ENCODE results near the gene ADAMTS18.
A peak's percentile ranks its signal among the peaks of the same experiment; 100 is the strongest.

Gene ADAMTS18

GRCh38 chr16:77328768-77329167, 106.1 kb downstream of the ADAMTS18 start:
- no peak for DNase-seq (ENCODE audit: low spot score)

- DNase-seq (ENCODE audit: low spot score): no peak
Measured at GRCh38 chr16:77328274-77328673, 106.6 kb downstream of the ADAMTS18 start.

GRCh38 chr16:77327717-77328116, 107.1 kb downstream of the ADAMTS18 start:
- DNase-seq (ENCODE audit: low spot score): no peak

DNA sequence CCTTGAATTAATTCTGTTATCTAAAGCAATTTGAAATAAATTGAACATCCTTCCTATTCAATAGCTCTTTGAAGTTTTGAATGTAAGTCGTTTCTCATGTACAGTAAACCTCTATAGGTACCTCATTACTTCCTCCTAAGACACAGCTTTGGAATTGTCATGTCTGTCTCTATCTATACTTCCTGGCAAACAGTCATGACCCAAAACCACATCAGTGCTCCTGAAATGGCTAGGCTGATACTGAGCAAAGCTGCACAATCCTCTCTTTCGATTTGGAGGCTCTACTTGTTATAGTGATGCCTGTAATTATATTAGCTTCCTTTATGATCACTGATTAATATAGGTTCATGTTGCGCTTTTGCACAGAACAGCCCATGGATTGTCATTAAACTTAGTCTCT, 110.1 kb downstream of the ADAMTS18 start:
- DNase-seq (ENCODE audit: low spot score): no peak

DNA sequence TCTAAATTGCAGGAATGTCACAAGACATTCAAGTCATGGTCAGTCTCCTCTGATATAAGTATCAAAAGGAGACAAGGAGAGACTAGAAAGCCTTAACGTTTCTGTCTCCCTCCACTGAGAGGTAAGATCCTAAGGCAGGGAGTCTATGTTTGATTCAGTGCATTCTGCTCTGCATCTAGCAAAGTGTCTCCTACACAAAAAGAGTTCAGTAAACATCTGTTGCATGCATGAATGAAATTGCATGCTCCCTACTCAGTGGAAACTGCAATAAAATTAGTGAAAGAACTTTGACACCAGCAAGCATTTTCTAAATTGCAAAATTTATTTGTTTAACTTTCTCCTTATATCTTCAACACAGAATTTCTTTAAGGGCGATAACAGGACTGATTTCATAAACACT, 111.1 kb downstream of the ADAMTS18 start:
- DNase-seq (ENCODE audit: low spot score): no peak

- no peak for DNase-seq (ENCODE audit: low spot score)
Measured at GRCh38 chr16:77322757-77323156, 112.1 kb downstream of the ADAMTS18 start.

DNA sequence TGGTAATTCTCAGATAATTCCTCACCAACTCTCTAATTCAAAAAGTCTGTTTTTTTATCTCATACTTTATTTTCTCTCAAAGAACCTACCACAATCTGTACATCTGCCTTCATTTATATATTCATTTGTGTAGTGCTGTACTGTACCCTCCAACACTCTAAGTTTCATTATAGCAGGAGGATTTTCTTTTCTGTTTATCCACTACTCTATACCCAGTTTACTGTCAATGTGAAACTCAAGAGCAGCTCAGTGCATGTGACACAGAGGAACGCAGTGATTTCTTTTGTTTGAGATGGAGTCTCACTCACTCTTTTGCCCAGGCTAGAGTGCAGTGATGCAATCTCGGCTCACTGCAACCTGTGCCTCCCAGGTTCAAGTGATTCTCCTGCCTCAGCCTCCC, 117.8 kb downstream of the ADAMTS18 start:
- DNase-seq (ENCODE audit: low spot score): no peak

GRCh38 chr16:77310877-77311276, 124.0 kb downstream of the ADAMTS18 start:
- no peak for DNase-seq (ENCODE audit: low spot score)

DNA sequence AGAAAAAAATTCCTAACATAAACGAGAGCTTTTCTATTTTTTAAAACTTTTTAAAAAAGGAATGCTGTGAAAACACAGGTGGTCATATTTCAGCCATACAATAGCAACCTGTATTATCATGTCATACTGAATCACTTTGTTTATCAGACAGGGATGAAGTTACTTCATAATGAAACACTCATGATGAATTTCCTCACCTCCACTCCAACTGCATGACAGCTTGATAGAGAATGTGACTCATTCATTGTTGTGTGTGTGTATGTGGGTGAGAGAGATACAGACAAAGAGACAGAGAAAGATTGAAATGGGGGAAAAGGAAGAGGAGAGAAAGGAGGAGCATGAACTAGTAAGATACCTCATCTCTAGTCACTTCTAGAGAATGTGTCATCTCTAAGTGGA, 126.7 kb downstream of the ADAMTS18 start:
- DNase-seq (ENCODE audit: low spot score): peak; percentile 98

DNA sequence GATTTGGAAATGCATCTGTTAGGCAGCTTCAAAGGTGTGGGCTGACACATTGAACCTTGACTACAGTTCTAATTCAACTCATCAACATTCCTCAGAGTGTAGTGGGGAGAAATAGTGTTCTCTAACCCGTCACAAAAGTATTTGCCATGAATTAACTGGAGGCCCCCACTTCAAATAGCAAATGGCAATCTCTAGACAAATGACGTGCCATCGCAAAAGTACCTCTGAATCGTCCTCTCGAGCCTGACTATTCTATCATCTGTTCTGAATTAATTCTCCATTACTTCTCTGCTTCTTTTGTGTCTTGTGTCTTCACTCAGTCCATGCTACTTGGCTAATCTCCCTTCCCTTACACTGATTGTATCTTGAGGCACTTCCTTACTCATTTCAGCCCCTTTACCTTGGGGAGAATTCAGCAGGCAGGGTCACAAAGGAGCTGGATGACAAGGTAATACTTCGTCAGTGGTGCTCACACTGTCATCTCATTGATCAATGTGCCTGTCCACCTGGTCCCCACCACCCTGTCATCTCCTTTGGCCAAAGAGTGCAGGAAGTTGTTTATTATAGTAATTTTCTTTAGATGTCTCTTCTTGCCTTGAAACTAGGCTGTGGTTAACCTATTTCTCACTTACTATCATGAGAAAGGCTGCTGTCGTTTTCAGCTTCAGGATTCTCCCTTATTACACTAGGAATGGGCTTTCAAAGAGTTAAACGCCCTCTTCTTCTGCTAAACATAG, 127.2 kb downstream of the ADAMTS18 start:
- no peak for DNase-seq (ENCODE audit: low spot score)

DNA sequence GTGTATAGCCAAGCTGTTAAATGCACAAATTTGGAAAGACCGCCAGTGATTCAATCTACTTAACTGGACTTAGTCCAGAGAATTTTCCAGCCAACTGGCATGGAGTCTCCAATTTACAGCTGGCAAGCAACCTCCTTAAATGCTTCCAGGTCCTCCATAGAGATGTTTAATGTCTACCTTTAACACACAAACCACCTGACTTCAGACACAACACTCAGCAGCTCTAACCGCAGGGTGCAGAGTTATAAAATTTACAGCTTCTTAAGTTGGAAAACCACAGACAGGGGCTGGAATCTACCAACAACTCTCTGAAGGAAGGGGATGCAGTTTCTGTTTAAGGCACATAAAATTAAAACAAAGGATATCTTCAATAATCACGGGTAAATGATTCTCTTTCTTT, 128.8 kb downstream of the ADAMTS18 start:
- DNase-seq (ENCODE audit: low spot score): no peak

DNA sequence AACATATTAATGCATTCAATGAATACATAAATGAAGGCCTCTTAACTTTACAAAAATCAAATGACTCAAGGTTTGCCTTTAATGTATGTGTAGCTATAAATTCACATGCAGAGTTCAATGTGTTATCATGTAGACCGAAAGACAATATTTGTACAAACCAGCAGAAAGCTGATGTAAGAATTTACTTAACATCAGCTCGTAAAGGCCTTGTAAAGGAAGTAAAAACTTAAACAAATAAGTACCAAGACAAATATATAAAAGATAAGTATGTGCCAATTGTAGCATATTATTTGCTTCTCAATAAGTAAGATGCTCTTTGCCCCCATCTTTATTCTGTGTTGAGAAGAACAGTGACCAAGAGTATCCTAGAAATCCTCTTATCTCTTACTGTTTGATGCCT, 130.0 kb downstream of the ADAMTS18 start:
- DNase-seq (ENCODE audit: low spot score): no peak

- no peak for DNase-seq (ENCODE audit: low spot score)
Measured at GRCh38 chr16:77304134-77304533, 130.7 kb downstream of the ADAMTS18 start.

DNA sequence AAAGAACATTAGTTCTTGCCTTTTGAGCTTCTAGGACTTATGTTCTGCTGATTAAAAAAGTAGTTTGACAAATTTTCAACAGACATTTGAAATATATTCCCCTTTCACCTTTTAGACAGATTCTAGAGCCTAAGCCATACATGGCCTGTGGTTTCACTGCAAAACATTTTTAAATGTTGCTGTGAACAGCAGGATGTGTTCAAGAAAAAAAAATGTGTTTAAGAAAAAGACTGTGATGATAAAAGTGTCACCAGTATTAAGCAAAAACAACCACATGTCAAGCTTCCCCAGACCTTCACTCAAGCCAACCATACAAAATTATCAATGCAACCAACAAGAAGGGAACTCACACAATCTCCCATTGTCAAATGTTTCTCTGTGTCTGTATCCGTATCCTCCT, 132.2 kb downstream of the ADAMTS18 start:
- DNase-seq (ENCODE audit: low spot score): no peak

- no peak for DNase-seq (ENCODE audit: low spot score)
Measured at GRCh38 chr16:77302249-77302648, 132.6 kb downstream of the ADAMTS18 start.

DNA sequence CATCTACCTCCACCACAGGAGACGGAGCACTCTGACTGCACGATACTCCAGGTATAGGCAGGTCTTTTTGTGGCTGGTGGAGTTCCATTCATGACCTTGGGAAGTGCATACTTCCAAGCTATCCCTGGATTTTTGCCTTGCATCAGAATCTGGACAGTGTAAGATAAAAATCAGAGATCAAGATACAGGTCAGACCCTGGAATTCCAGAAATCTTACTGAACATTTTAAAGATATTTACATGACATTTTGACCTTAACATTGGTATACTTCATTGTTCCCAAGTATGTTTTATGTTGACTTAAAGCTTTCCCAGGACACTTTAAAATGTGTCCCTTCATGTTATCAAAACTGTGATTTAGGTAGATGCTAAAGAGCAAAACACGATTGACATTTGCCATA, 134.6 kb downstream of the ADAMTS18 start:
- no peak for DNase-seq (ENCODE audit: low spot score)

DNA sequence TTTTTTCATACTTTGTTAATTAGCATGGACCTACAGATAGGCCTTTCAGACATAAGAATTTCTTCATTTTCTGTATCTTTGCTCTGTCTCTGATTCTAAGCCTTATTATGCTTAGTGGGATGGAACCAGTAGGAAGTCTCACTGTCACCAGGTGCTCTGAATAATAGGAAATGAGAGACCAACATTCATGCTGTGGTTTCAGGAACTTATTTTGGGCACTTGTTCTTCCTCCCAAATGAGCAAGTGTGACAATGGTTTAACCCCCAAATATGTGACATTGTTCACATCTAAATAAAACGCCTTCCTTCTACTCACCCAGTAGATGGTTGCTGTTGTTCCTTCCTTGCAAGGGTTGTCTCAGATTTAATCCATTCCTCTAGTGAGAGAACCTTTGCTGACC, 135.4 kb downstream of the ADAMTS18 start:
- DNase-seq (ENCODE audit: low spot score): peak; percentile 78

DNA sequence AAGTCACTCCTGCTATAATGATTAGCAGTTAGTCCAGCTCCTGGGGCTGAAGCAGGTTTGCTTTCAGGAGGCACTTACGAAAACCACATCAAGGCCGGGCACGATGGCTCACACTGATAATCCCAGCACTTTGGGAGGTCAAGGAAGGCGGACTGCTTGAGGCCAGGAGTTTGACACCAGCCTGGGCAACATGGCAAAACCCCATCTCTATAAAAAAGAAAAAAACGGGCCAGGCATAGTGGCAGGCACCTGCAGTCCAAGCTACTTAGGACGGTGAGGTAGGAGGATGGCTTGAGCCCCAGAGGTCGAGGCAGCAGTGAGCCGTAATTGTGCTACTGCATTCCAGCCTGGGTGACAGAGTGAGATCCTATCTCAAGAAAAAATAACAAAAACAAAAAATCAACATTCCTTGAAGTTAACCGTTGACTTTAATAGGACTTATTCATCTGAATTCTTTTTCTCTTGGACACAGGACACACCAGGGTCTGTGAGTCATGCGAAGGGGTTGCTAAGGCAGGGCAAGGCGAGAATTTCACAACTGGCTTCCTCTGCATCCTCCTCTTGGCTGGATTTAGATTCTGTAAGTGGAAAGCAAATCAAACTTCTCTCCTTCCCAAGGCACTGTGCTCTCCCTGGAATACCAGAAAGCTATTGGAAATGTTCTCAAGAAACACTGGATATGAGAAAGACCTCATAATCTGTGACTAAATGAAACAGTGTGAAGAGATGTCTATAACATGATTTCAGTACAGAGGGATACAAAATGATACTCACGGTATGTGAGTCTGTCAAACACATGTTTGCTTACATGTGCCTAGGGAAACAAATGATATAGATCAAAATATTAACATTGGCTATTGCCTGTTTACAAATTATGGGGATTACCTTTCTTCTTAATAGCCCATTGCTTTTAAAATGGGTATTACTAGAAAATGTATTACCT, 136.1 kb downstream of the ADAMTS18 start:
- peak; percentile 99 for DNase-seq (ENCODE audit: low spot score)

DNA sequence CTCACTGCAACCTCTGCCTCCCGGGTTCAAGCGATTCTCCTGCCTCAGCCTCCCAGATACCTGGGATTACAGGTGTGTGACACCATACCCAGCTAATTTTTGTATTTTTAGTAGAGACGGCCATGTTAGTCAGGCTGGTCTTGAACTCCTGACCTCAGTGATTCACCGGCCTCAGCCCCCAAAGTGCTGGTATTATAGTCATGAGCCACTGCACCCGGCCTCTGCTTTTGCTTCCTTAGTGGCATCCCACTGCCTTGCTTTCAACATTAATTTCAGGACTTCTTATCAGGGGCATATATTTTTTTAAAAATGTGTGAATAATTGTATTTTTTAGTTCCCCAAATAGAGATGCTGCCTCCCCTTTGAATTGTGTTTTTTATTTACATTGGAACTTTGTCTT, 136.8 kb downstream of the ADAMTS18 start:
- peak; percentile 91 for DNase-seq (ENCODE audit: low spot score)

DNA sequence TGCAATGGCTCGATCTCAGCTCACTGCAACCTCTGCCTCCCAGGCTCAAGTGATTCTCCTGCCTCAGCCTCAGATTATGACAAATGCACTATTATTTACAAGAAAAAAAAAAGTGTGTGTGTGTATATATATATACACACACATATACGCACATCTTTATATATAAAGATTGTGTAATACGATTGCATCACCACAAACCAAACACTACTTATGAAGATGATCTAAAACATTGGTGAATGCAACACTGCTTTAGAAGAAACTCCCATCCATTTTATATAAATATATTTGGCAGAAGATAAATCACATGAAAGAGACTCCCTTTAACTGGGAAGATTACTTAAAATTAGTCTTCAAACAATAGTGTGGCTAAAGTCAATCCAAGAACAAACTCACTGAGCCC, 138.9 kb downstream of the ADAMTS18 start:
- no peak for DNase-seq (ENCODE audit: low spot score)

DNA sequence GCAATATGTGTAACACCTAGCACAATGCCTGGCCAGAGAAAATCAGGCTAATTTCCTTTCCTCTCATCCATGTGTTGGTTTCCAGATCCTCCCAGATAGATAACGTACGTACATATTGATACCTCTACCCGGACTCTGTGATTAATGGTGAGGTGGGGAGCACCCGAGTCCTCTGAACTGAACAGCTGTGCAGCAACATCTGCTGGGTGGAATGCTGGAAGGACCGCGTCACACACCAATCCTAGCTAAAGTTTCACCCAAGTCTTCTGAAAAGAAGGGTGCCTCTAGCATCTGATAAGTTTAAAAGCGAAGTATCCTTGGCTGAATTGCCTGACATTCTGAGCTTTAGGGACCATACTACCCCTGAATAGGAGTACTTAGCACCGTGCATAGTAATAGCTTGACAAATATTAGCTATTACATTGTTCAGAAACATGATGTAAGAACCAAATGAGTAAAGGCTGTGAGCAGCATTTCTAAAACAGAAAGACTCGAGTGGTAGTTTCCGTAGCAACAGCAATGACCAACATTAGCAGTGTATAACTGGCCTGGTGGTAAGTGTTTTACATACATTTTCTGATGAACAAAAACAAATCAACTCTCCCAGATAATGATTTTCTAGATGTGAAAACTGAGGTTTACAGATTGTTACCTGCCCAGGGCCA, 144.3 kb downstream of the ADAMTS18 start:
- peak; percentile 71 for DNase-seq (ENCODE audit: low spot score)

DNA sequence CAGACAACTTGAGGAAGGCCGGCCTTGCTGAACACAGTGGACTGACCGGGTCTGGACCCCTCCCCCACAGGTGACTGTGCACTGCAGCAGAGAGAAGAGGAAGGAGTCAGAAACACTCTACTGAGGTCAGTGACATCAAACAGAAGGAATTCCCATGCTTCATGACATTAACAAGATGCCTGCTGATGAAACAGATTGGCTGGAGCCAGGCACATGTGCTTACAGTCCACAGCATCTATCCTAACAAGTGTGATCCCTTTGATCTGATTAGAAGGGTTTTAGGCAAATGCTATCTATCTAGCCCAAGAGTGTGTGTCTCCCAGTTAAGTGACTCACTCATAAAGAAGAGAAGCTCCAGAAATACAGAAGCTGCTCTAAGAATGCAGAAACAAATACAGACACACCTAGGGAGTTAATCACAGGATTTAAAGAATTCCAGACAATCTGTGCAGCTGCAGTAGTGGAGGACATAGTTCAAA, 145.5 kb downstream of the ADAMTS18 start:
- peak; percentile 95 for DNase-seq (ENCODE audit: low spot score)

- DNase-seq (ENCODE audit: low spot score): peak; percentile 84
Measured at GRCh38 chr16:77288222-77288621, 146.6 kb downstream of the ADAMTS18 start.

All from kidney tubule cell (primary cell).